Sigmoid colon (tissue), 7 donors: ENCODE measurements around the gene ANAPC4. TPM values are rescaled to one million over a fixed set of nuclear protein-coding genes. Genes with fewer than 3 reads are reported as not detected.
"Not testable (repeated sequence)": the region's sequence is repeated elsewhere in the genome, so short reads cannot be mapped to it uniquely, and the experiment has no call there.

ENCODE experiments used
- DNase-seq: peaks from one replicate; pipeline ENCODE4 v3.0.0-alpha.2; 2019
- H3K27ac ChIP-seq, 4 donors: fragments of 200-600 bp; sonication (generic); one replicate each; pipeline ENCODE4 v1.5.1; 2016 to 2019; ENCODE audit warnings: mild to moderate bottlenecking in 1 of 4
- H3K27me3 ChIP-seq, 3 donors: fragments of 200-600 bp; sonication (generic); one replicate each; pipeline ENCODE4 v1.5.1; 2019; ENCODE audit warnings: mild to moderate bottlenecking in 1 of 3
- H3K36me3 ChIP-seq, 4 donors: fragments of 200-600 bp; sonication (generic); one replicate each; pipeline ENCODE4 v1.5.1; 2016 to 2019
- H3K4me1 ChIP-seq, 4 donors: fragments of 200-600 bp; sonication (generic); one replicate each; pipeline ENCODE4 v1.5.1; 2017 to 2019
- H3K4me3 ChIP-seq, 4 donors: fragments of 200-600 bp; sonication (generic); one replicate each; pipeline ENCODE4 v1.5.1; 2017 to 2019; ENCODE audit warnings: mild to moderate bottlenecking in 2 of 4, moderate library complexity in 1 of 4
- H3K9me3 ChIP-seq, 4 donors: fragments of 200-600 bp in 3 of 4; sonication (generic) in 3 of 4; one replicate each; pipeline versions ENCODE4 v1.5.1 to v1.6.1; 2013 to 2019
- EP300 ChIP-seq, 4 donors: sonication (generic); formaldehyde crosslinking; IDR thresholded peaks; one replicate each; pipeline ENCODE4 v1.6.1; 2017; ENCODE audit warnings: antibody characterized with exemption in 4 of 4
- POLR2A ChIP-seq, 2 donors: fragments of 450-650 bp; IDR thresholded peaks; one replicate each; pipeline ENCODE4 v1.6.1; 2016; ENCODE audit warnings: antibody characterized with exemption in 2 of 2, mild to moderate bottlenecking in 2 of 2, moderate library complexity in 2 of 2
- POLR2AphosphoS5 ChIP-seq, 4 donors: sonication (generic); formaldehyde crosslinking; IDR thresholded peaks; one replicate each; pipeline ENCODE4 v1.6.1; 2017; ENCODE audit warnings: antibody characterized with exemption in 4 of 4
- WGBS, 2 donors: extraction: QIAGEN DNeasy Blood & Tissue Kit; methylation state at CpG; one replicate each; pipeline ENCODE4 v1.1.7; 2013; 5-methylcytosine and 5-hydroxymethylcytosine counted together
- intact Hi-C: fragments of 100-400 bp; cut with DNase I; formaldehyde crosslinking; loops from one replicate; pipeline ENCODE4 v1.15.1; 2023
- polyA plus RNA-seq, 3 donors: library from polyadenylated mRNA; stranded (reverse); fragments of 200-250 nt; gene quantifications; one replicate each; pipeline ENCODE4 v1.2.3, GENCODE V29; 2013
- total RNA-seq, 4 donors: library from RNA; depleted of rRNA; stranded (reverse); fragments of >200 nt; gene quantifications; one replicate each; pipeline ENCODE4 v1.1.0, GENCODE V29; 2016
- TF ChIP-seq, protein P1 (sequence below), 4 experiments: fragments of 450-650 bp in 3 of 4; fragments of 200-600 bp in 1 of 4; IDR thresholded peaks; one replicate each; pipeline ENCODE4 v1.5.1; 2016 to 2019; ENCODE audit warnings: antibody characterized with exemption in 4 of 4, mild to moderate bottlenecking in 3 of 4, moderate library complexity in 2 of 4
- donor health status: healthy with polysubstance abuse.
- donor health status: Bipolar disorder and iron deficiency.
- donor health status: healthy.

The ANAPC4 gene, protein sequence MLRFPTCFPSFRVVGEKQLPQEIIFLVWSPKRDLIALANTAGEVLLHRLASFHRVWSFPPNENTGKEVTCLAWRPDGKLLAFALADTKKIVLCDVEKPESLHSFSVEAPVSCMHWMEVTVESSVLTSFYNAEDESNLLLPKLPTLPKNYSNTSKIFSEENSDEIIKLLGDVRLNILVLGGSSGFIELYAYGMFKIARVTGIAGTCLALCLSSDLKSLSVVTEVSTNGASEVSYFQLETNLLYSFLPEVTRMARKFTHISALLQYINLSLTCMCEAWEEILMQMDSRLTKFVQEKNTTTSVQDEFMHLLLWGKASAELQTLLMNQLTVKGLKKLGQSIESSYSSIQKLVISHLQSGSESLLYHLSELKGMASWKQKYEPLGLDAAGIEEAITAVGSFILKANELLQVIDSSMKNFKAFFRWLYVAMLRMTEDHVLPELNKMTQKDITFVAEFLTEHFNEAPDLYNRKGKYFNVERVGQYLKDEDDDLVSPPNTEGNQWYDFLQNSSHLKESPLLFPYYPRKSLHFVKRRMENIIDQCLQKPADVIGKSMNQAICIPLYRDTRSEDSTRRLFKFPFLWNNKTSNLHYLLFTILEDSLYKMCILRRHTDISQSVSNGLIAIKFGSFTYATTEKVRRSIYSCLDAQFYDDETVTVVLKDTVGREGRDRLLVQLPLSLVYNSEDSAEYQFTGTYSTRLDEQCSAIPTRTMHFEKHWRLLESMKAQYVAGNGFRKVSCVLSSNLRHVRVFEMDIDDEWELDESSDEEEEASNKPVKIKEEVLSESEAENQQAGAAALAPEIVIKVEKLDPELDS
- total RNA-seq (10 to 100 TPM; 31.4 to 75.1 (median 34.5) TPM), polyA plus RNA-seq (10 to 100 TPM in 2 of 3 donors, 1 to 10 TPM in 1; 8.8 to 18.7 (median 12.0) TPM)

DNA sequence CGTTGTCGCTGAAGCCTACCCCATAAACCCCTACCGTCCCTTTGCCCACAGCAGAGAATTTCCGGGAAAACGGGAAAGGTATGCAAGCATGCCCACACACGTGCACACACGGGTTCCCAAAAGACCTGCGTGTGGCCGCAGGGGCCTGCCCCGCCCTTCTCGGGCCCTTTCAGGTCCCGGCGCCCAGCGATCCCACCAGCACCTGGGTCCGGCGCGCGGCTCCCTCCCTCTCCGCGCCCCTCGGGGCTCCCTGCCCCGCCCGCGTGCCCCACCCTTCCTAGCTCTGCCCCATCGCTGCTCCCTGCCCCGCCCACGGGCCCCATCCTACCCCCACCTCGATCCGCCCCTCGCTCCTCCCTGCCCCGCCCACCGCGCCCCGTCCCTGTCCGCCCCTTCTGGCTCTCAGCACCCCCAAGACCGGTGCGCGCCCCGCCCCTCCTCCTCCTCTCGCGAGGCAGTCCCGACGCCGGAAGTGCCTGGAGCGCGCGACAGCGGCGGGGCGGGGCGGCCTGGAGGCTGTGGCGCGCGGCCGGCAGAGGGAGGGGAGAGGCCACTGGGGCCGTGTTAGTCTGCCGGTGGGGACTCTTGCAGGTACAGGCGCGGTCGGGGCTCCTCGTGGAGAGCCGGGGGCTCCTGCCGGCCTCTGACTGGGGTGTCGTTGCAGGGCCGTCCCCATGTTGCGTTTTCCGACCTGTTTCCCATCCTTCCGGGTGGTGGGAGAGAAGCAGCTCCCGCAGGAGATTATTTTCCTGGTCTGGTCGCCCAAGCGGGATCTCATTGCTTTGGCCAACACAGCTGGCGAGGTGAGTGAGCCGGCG lies at the start of gene ANAPC4:
ANAPC4 (plus strand) TSS at position 510 of the 818 bp plus-strand sequence; CDS start at position 675, 165 bp downstream.
- no peaks in the 10 kb centered on the region for H3K27me3 ChIP-seq
- DNase-seq = peak; percentile 98
- 1% methylated on average over 74 of the region's 74 CpGs for WGBS, 2 donors
- H3K9me3 ChIP-seq = no peaks in the 10 kb centered on the region
- H3K27ac ChIP-seq = peak within 1 kb of the TSS; percentile 77 to 83 (median 80)
- peaks cover 0 to 22% (median 19%) of the 10 kb centered on the region in 4 donors for H3K4me1 ChIP-seq
- intact Hi-C loops = loop anchor here (2.0 to 10.0 kb wide), 4 partner anchors 64 to 792 kb away; partner anchors contain the start of genes DHX15, PI4K2B and ZCCHC4
- H3K4me3 ChIP-seq = peak within 1 kb of the TSS; percentile 67 to 94 (median 74)
- TF ChIP-seq, protein P1, sequence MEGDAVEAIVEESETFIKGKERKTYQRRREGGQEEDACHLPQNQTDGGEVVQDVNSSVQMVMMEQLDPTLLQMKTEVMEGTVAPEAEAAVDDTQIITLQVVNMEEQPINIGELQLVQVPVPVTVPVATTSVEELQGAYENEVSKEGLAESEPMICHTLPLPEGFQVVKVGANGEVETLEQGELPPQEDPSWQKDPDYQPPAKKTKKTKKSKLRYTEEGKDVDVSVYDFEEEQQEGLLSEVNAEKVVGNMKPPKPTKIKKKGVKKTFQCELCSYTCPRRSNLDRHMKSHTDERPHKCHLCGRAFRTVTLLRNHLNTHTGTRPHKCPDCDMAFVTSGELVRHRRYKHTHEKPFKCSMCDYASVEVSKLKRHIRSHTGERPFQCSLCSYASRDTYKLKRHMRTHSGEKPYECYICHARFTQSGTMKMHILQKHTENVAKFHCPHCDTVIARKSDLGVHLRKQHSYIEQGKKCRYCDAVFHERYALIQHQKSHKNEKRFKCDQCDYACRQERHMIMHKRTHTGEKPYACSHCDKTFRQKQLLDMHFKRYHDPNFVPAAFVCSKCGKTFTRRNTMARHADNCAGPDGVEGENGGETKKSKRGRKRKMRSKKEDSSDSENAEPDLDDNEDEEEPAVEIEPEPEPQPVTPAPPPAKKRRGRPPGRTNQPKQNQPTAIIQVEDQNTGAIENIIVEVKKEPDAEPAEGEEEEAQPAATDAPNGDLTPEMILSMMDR (IDR thresholded peaks at IDR 0.05) = peak in 2 of 4 experiments; percentile 13 to 14
- TF ChIP-seq EP300 (IDR thresholded peaks at IDR 0.05) (peak in 1 of 4 donors; percentile 6), POLR2AphosphoS5 (IDR thresholded peaks at IDR 0.05) (peak in 3 of 4 donors; percentile 67 to 87 (median 83)), POLR2A (IDR thresholded peaks at IDR 0.05) (peak in 1 of 2 donors; percentile 57)
- peaks cover 0 to 17% (median 4%) of the 10 kb centered on the region in 4 donors for H3K36me3 ChIP-seq

DNA sequence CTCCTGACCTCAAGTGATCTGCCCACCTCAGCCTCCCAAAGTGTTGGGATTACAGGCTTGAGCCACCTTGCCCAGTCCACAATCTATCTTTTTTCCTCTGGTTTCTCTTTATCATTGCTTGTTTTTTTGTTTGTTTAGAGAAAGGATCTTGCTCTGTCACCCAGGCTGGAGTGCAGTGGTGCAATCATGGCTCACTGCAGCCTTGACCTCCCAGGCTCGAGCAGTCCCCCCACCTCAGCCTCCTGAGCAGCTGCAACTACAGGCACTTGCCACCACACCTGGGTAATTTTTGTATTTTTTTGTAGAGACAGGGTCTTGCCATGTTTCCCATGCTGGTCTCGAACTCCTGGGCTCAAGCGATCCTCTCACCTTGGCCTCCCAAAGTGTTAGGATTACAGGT lies 48.6 kb upstream of the ANAPC4 start:
- H3K9me3 ChIP-seq, intact Hi-C loops, H3K36me3 ChIP-seq, H3K27me3 ChIP-seq, H3K27ac ChIP-seq, DNase-seq, H3K4me3 ChIP-seq: not testable (repeated sequence)
- 94 to 98% methylated on average over 3 of the region's 3 CpGs for WGBS, 2 donors
- peaks cover 0 to 25% (median 18%) of the 10 kb centered on the region in 4 donors for H3K4me1 ChIP-seq

DNA sequence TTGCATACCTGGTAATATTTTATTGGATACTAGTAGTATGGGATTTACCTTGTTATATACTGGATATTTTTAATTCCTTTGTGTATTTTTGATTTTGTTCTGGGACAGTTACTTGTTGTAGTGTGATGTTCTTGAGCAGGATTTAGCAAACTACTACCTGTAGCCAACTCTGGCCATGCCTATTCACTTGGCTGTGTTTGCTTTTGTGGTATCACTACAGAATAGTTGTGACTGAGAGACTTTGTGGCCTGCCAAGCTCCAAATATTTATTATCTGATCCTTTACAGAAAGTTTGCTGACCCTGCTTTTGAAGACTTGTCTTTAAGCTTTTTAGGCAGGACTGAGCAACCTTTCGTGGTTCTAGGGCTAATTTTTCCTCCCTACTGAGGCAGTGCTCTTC lies 46.7 kb upstream of the ANAPC4 start:
- intact Hi-C loops = no loop called here
- WGBS, 2 donors = 91 to 95% methylated on average over 1 of the region's 1 CpG
- H3K27me3 ChIP-seq = no peaks in the 10 kb centered on the region
- no peaks in the 10 kb centered on the region for H3K9me3 ChIP-seq
- no peak for DNase-seq
- no peak for TF ChIP-seq POLR2A (IDR thresholded peaks at IDR 0.05)
- TF ChIP-seq, protein P1 (IDR thresholded peaks at IDR 0.05) = no peak
- TF ChIP-seq POLR2AphosphoS5 (IDR thresholded peaks at IDR 0.05) = no peak
- TF ChIP-seq EP300 (IDR thresholded peaks at IDR 0.05) = no peak
- H3K36me3 ChIP-seq = peaks cover 0 to 7% (median 0%) of the 10 kb centered on the region in 4 donors
- peak overlapping the region in 2 of 4 donors; percentile 31 to 34 for H3K4me3 ChIP-seq
- H3K4me1 ChIP-seq = peaks cover 0 to 25% (median 18%) of the 10 kb centered on the region in 4 donors
- peak overlapping the region in 3 of 4 donors; percentile 69 to 71 (median 70) for H3K27ac ChIP-seq

DNA sequence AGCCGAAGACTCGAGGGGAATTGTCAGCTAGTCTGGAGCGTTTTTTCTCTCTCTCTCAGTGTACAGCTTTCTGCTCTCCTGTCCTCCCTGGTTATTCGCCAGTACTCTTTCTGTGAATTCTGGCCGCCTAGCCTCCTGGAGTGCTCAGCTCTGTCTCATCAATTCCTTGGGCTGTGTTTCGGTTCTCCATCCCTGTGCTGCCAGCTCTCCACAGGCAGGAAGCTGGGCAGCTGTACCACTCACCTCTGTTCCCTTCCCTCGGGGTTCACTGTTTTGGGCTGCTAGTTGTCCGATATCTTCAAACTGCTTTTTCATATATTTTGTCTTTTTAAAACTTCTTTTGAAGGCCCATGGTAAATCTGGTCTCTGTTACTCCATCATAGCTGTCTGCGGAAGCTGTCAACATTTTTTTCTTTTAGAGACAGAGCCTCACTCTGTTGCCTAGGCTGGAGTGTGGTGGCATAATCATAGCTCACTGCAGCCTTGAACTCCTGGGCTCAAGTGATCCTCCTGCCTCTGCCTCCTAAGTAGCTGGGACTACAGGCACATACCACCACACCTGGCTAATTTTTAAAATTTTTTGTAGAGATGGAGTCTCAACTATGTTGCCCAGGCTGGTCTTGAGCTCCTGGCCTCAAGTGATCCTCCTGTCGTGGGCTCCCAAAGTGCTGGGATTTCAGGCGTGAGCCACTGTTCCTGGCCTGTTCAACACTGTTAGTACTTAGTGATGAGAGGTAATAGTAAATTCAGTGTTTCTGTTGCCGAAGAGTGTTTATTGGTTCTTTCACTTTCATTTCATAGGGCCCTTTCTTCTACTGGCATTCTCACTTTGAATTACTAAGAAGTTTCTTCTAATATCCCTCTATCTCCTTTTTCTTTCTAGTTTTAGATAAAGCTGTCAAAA lies 45.9 kb upstream of the ANAPC4 start:
- TF ChIP-seq POLR2AphosphoS5 (IDR thresholded peaks at IDR 0.05) = no peak
- TF ChIP-seq EP300 (IDR thresholded peaks at IDR 0.05) = no peak
- TF ChIP-seq POLR2A (IDR thresholded peaks at IDR 0.05) = no peak
- TF ChIP-seq, protein P1 (IDR thresholded peaks at IDR 0.05) = no peak
- H3K4me3 ChIP-seq = peak overlapping the region; percentile 1 to 34 (median 26)
- 84% methylated on average over 12 of the region's 12 CpGs for WGBS, 2 donors

More for the DNA sequence above, 45.9 kb upstream of the ANAPC4 start:
- Histone ChIP-seq H3K27ac (peak overlapping the region in 3 of 4 donors; percentile 69 to 71 (median 70)), H3K27me3 (no peaks in the 10 kb centered on the region), H3K4me1 (peaks cover 0 to 25% (median 18%) of the 10 kb centered on the region in 4 donors), H3K36me3 (peaks cover 0 to 7% (median 0%) of the 10 kb centered on the region in 4 donors), H3K9me3 (no peaks in the 10 kb centered on the region)
- no peak for DNase-seq
- intact Hi-C loops = no loop called here
